GM19468 (cell line): ENCODE results near the gene ZP1.

ENCODE experiments used
- ATAC-seq: cut with Tn5 transposase; IDR thresholded peaks from one replicate; pipeline ENCODE4 v1.9.1; 2021; ENCODE audit warnings: mild to moderate bottlenecking, moderate library complexity, moderate number of reproducible peaks; ENCODE audit not compliant: unreplicated experiment; ENCODE audit errors: extremely low read depth

ZP1 gene

DNA sequence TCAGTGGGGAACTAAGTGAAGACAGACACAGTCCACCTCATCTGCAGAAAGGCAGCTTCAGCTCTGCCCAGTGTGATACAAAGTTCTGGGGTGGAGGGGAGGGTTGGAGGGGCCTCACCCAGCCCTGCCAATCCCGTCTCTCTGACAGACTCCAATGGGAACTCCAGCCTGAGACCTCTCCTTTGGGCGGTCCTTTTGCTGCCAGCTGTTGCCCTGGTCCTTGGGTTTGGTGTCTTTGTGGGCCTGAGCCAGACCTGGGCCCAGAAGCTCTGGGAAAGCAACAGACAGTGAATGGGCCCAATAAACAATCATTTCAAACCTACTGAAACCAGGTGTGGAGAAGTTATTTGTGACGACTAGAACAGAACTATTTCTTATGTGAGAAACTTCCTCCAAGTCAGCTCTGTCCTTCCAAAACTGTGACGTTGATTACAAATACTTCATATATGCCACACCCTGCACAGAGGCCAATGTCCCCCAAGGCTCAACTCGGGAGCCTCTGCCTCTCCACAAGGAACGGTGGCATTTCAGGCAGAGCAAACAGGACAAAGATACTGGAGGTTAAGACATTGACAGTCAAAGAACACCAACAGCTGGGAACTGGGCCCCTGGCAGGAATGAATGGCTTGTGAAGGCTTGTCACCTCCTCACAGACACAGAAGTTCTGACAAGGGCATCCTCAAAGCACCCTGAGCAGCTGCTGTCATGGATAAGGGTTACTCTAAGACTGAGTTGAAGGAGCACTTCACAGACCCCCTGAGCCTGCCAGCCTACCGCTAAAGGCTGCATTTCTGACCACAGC lies 8.2 kb downstream of the ZP1 start:
- ATAC-seq = no peak

GRCh38 chr11:60876168-60876485 lies 8.8 kb downstream of the ZP1 start:
- no peak for ATAC-seq

- no peak for ATAC-seq
Observed at GRCh38 chr11:60878245-60879101, 11.1 kb downstream of the ZP1 start.

DNA sequence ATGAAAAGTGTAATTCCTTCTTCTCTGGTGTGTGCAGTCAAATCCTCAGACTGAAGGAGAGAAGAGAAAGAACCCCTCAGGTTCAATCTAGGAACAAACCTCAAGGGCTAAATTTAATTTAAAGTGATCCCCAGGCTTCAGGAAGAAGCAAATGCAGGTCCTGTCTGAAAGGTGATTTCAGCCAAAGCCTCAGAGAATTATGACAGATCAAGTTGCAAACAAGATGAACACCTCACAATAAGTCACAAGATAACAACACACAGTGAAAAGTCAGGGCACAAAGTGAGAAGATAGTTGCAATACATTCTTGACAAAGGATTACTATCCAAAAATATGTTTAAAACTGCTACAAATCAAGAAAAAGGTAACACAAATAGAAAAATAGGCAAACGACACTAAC lies 11.8 kb downstream of the ZP1 start:
- no peak for ATAC-seq

GRCh38 chr11:60879971-60880588 lies 12.7 kb downstream of the ZP1 start:
- no peak for ATAC-seq

DNA sequence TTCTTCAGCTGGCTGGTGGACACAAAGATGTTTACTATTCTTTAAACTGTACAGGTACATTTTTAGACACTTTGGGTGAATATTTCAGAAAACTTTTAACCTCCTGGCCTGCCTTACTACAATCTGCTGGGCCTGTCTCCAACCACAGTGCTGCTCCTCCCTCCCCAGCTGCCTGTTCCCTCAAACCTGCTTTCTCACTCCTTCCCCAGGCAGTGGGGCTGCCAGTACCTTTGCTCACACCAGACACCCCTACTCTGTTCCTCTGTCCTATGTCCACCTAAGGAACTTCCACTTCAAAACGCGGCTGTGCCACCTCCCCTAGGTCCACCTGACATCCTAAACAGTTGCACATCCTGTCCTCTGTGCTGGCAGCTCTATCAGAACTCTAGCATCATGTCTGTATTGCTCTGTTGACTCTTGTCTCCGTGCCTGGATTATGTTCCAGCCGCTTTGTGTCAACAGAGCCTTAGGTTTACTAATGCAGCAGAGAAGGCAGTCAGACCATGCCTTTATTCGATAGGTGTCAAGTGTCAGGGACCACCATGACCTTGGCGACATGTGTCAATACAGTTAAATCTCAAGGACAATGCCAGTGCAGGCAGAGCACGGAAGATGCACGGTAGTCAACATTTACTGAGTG lies 13.4 kb downstream of the ZP1 start:
- ATAC-seq = no peak

DNA sequence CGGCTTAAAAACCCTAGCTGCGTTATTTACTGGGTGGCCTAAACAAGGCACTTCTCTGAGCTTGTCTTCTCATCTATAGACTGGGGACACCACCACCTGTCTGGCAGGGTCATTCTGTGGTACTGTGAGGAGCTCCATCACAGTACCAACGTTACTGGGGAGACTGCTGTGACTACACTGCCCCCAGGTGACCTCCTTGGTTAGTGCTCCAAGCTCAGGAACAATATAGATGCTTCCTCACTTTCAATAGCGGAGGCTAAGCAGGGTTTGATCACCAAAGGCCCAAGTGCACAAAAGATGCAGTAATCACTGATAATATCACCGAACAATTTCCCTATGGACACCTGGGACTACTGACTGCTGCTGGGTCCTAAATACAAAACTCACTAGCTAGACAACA lies 20.2 kb downstream of the ZP1 start:
- ATAC-seq = no peak

GRCh38 chr11:60889869-60890311 lies 22.5 kb downstream of the ZP1 start:
- ATAC-seq = no peak

GRCh38 chr11:60890696-60891095 lies 23.4 kb downstream of the ZP1 start:
- no peak for ATAC-seq

- ATAC-seq = no peak
Observed at GRCh38 chr11:60891103-60891741, 23.9 kb downstream of the ZP1 start.

- ATAC-seq = no peak
Observed at GRCh38 chr11:60895687-60896086, 28.3 kb downstream of the ZP1 start.

GRCh38 chr11:60897496-60897895 lies 30.2 kb downstream of the ZP1 start:
- no peak for ATAC-seq

GRCh38 chr11:60899046-60899936 lies 31.9 kb downstream of the ZP1 start:
- no peak for ATAC-seq

GRCh38 chr11:60899977-60900376 lies 32.6 kb downstream of the ZP1 start:
- ATAC-seq = no peak

DNA sequence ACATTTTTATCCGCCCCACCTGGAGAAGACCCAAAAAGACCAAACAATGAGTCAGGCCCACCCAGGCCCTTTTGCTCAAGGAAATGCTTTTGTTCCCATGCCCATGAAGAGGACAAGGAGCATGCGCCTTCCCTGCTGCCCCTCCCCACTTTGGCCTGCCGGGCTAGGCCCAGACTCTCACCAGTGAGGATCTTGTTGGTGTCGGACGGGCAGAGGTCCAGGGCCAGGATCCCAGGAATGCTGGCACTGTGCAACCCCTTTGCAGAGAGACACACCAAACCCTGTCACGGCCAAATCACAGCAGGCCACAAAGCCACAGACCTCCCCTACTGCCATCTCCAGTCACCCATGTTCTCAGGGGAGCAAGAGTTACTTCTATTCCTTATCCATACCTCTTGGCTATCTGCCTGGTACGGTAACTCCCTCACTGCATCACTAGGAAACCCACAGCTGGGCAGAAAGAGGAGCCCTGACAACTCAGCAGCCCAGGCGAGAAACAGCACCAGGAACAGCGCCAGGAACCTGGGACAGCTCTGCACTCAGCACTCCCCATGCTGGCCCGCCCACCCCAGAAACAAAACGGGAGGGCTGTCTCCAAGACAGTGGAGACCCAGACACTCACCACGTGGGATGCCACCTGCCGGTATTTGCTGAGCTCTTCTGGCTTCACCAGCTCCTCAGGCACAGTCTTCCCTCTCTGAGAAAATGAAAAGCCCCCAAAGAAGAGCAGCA lies 33.5 kb downstream of the ZP1 start:
- no peak for ATAC-seq

DNA sequence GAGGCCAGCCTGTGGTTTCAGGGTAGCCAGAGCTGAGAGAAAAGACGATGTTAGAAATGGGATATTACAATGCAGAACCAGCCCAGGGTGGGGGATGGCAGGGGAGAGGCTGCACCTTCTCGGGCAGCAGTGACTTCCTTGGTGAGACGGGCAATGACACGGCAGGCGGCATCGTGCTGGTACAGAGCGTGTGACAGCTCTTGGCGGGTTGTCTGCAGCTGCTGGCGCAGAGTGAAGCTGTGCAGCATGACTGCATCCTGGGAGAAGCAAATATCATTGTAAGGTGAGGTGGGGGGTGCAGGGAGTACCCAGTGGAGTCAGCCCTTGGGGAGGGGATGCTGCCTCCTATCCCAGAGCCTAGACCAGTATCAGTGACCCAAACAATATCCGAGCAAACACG lies 35.3 kb downstream of the ZP1 start:
- ATAC-seq = no peak

DNA sequence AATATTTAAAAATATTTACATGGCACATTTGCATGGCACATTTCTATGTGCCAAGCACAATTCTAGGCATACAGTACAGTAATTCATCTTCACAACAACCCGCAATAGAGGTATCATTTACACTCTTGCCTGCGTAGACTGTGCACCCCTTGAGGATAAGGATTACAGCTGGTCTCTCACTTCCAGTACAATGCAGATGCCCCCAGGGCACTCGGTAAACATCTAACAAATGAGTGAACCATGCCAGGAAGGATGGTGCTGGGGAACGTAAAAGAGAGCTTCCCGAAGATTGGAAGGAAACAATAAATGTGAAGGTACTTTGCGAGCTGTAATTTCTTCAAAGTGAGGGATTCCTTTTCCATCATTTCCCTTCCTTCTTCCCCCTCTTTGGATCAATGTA lies 37.7 kb downstream of the ZP1 start:
- no peak for ATAC-seq

DNA sequence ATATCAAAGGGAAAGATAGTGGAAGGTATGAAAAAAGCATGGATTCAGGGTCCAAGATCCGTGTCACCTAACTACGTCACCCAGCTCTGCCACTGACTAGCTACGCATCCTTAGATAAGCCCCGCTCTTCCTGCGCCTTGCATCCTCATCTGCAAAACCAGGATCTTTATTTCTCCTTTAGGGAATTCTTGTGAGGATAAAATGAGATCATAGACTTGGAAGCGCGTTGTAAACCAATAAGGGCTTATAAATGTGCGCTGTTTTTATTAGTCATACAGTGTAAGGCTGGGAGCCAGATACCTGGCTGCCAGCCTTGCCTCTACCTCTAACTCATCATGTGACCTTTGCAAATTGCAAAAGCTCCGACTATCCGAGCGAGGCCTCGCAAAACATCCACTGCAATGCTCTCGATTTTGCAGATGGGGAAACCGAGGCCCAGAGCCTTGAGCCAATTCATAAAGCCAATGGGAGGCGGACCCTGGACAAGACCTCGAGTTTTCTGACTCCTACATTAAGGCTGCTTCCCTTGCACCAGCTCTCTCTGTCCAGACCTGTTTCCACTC lies 38.3 kb downstream of the ZP1 start:
- no peak for ATAC-seq
